Activated T-cell treated with anti-CD3 and anti-CD28 coated beads, Interleukin-2, amount 50 U/mL, for 24 hours (primary cell): Measurements from ENCODE around the gene PRDM16.
A peak's percentile ranks its signal among the peaks of the same experiment; 100 is the strongest.

Experiments
- DNase-seq: peaks from one replicate; pipeline ENCODE4 v3.0.0-alpha.2; 2020
- H3K27ac Mint-ChIP-seq: 2 replicates; pipeline ENCODE4 v1.8.0; 2020; ENCODE audit warnings: mild to moderate bottlenecking, mixed read lengths
- H3K27me3 Mint-ChIP-seq: 2 replicates; pipeline ENCODE4 v1.8.0; 2020; ENCODE audit warnings: mixed read lengths
- H3K36me3 Mint-ChIP-seq: 2 replicates; pipeline ENCODE4 v1.8.0; 2020; ENCODE audit warnings: low read depth, mixed read lengths
- H3K4me1 Mint-ChIP-seq: 2 replicates; pipeline ENCODE4 v1.8.0; 2020; ENCODE audit warnings: low read depth, mixed read lengths
- H3K4me3 Mint-ChIP-seq: 2 replicates; pipeline ENCODE4 v1.8.0; 2020; ENCODE audit warnings: mild to moderate bottlenecking, moderate library complexity, mixed read lengths
- H3K9me3 Mint-ChIP-seq: 2 replicates; pipeline ENCODE4 v1.8.0; 2020; ENCODE audit warnings: mixed read lengths

Gene PRDM16

GRCh38 chr1:3056641-3057040 is 12.4 kb upstream of the PRDM16 start:
- Mint-ChIP-seq H3K4me1 (no peaks in the 10 kb centered on the region), H3K27me3 (peaks cover 29% of the 10 kb centered on the region), H3K4me3 (no peak overlapping the region), H3K27ac (no peak overlapping the region), H3K9me3 (no peaks in the 10 kb centered on the region), H3K36me3 (no peaks in the 10 kb centered on the region)
- no peak for DNase-seq

GRCh38 chr1:3058263-3059030 is 10.6 kb upstream of the PRDM16 start:
- Mint-ChIP-seq H3K4me3 (no peak overlapping the region), H3K27ac (no peak overlapping the region), H3K36me3 (no peaks in the 10 kb centered on the region), H3K27me3 (peaks cover 13% of the 10 kb centered on the region), H3K4me1 (no peaks in the 10 kb centered on the region), H3K9me3 (no peaks in the 10 kb centered on the region)
- peak; percentile 6 for DNase-seq

GRCh38 chr1:3060127-3060526 is 8.9 kb upstream of the PRDM16 start:
- Mint-ChIP-seq H3K4me1 (no peaks in the 10 kb centered on the region), H3K9me3 (no peaks in the 10 kb centered on the region)

GRCh38 chr1:3060601-3061551 is 8.1 kb upstream of the PRDM16 start:
- peak; percentile 21 for DNase-seq
- Mint-ChIP-seq H3K4me1 (no peaks in the 10 kb centered on the region), H3K27me3 (peaks cover 5% of the 10 kb centered on the region), H3K4me3 (no peak overlapping the region), H3K27ac (no peak overlapping the region), H3K9me3 (no peaks in the 10 kb centered on the region), H3K36me3 (no peaks in the 10 kb centered on the region)

More at GRCh38 chr1:3060127-3060526, 8.9 kb upstream of the PRDM16 start:
- peak; percentile 2 for DNase-seq
- Mint-ChIP-seq H3K27me3 (peaks cover 1% of the 10 kb centered on the region), H3K4me3 (no peak overlapping the region), H3K27ac (no peak overlapping the region), H3K36me3 (no peaks in the 10 kb centered on the region)

GRCh38 chr1:3061566-3061965 is 7.4 kb upstream of the PRDM16 start:
- no peaks in the 10 kb centered on the region for H3K4me1 Mint-ChIP-seq
- H3K9me3 Mint-ChIP-seq = no peaks in the 10 kb centered on the region
- H3K27ac Mint-ChIP-seq = no peak overlapping the region
- no peak overlapping the region for H3K4me3 Mint-ChIP-seq
- DNase-seq = peak; percentile 13
- H3K27me3 Mint-ChIP-seq = peaks cover 12% of the 10 kb centered on the region
- no peaks in the 10 kb centered on the region for H3K36me3 Mint-ChIP-seq

GRCh38 chr1:3061981-3062615 is 6.9 kb upstream of the PRDM16 start:
- Mint-ChIP-seq H3K27me3 (peaks cover 17% of the 10 kb centered on the region), H3K27ac (no peak overlapping the region), H3K4me1 (no peaks in the 10 kb centered on the region), H3K4me3 (no peak overlapping the region), H3K9me3 (no peaks in the 10 kb centered on the region), H3K36me3 (no peaks in the 10 kb centered on the region)
- DNase-seq = peak; percentile 14

GRCh38 chr1:3062616-3063378 is 6.2 kb upstream of the PRDM16 start:
- Mint-ChIP-seq H3K9me3 (no peaks in the 10 kb centered on the region), H3K27me3 (peaks cover 24% of the 10 kb centered on the region)

GRCh38 chr1:3063379-3064295 is 5.4 kb upstream of the PRDM16 start:
- Mint-ChIP-seq H3K36me3 (no peaks in the 10 kb centered on the region), H3K9me3 (no peaks in the 10 kb centered on the region), H3K4me3 (no peak overlapping the region), H3K27me3 (peaks cover 27% of the 10 kb centered on the region), H3K4me1 (peaks cover 1% of the 10 kb centered on the region), H3K27ac (no peak overlapping the region)
- peak; percentile 18 for DNase-seq

More at GRCh38 chr1:3062616-3063378, 6.2 kb upstream of the PRDM16 start:
- Mint-ChIP-seq H3K4me3 (no peak overlapping the region), H3K27ac (no peak overlapping the region), H3K36me3 (no peaks in the 10 kb centered on the region), H3K4me1 (no peaks in the 10 kb centered on the region)
- DNase-seq = peak; percentile 6

- H3K27ac Mint-ChIP-seq = no peak overlapping the region
- peaks cover 4% of the 10 kb centered on the region for H3K4me1 Mint-ChIP-seq
- H3K4me3 Mint-ChIP-seq = no peak overlapping the region
- peak; percentile 9 for DNase-seq
- H3K27me3 Mint-ChIP-seq = peaks cover 31% of the 10 kb centered on the region
- H3K9me3 Mint-ChIP-seq = no peaks in the 10 kb centered on the region
- H3K36me3 Mint-ChIP-seq = no peaks in the 10 kb centered on the region
Observed at GRCh38 chr1:3064296-3064850, 4.6 kb upstream of the PRDM16 start.

- peaks cover 31% of the 10 kb centered on the region for H3K27me3 Mint-ChIP-seq
- H3K9me3 Mint-ChIP-seq = no peaks in the 10 kb centered on the region
- no peaks in the 10 kb centered on the region for H3K36me3 Mint-ChIP-seq
- peak; percentile 2 for DNase-seq
- H3K27ac Mint-ChIP-seq = no peak overlapping the region
- peaks cover 4% of the 10 kb centered on the region for H3K4me1 Mint-ChIP-seq
- no peak overlapping the region for H3K4me3 Mint-ChIP-seq
Observed at GRCh38 chr1:3064901-3065300, 4.1 kb upstream of the PRDM16 start.

- H3K36me3 Mint-ChIP-seq = no peaks in the 10 kb centered on the region
- H3K27ac Mint-ChIP-seq = no peak overlapping the region
- peaks cover 4% of the 10 kb centered on the region for H3K4me1 Mint-ChIP-seq
- peaks cover 31% of the 10 kb centered on the region for H3K27me3 Mint-ChIP-seq
- no peak overlapping the region for H3K4me3 Mint-ChIP-seq
- no peaks in the 10 kb centered on the region for H3K9me3 Mint-ChIP-seq
- peak; percentile 20 for DNase-seq
Observed at GRCh38 chr1:3065396-3065795, 3.6 kb upstream of the PRDM16 start.

GRCh38 chr1:3065797-3066196 is 3.2 kb upstream of the PRDM16 start:
- H3K9me3 Mint-ChIP-seq = no peaks in the 10 kb centered on the region
- DNase-seq = no peak
- no peak overlapping the region for H3K27ac Mint-ChIP-seq
- no peak overlapping the region for H3K4me3 Mint-ChIP-seq
- H3K4me1 Mint-ChIP-seq = peaks cover 4% of the 10 kb centered on the region
- no peaks in the 10 kb centered on the region for H3K36me3 Mint-ChIP-seq
- H3K27me3 Mint-ChIP-seq = peaks cover 32% of the 10 kb centered on the region

GRCh38 chr1:3066250-3066711 is 2.7 kb upstream of the PRDM16 start:
- peak; percentile 17 for DNase-seq
- Mint-ChIP-seq H3K36me3 (no peaks in the 10 kb centered on the region), H3K27me3 (peaks cover 35% of the 10 kb centered on the region), H3K4me1 (peaks cover 4% of the 10 kb centered on the region), H3K27ac (no peak overlapping the region), H3K4me3 (no peak overlapping the region), H3K9me3 (no peaks in the 10 kb centered on the region)
